ENCODE data around the gene CYP2J2. TPM values are rescaled to one million over a fixed set of nuclear protein-coding genes. Genes with fewer than 3 reads are reported as not detected.

CYP2J2 gene
- total and polyA plus RNA-seq, 2 donors (not counting 3 experiments of a cell fraction or from before 2014, with no cell fraction given), result 0.06 to 0.27 TPM

DNA sequence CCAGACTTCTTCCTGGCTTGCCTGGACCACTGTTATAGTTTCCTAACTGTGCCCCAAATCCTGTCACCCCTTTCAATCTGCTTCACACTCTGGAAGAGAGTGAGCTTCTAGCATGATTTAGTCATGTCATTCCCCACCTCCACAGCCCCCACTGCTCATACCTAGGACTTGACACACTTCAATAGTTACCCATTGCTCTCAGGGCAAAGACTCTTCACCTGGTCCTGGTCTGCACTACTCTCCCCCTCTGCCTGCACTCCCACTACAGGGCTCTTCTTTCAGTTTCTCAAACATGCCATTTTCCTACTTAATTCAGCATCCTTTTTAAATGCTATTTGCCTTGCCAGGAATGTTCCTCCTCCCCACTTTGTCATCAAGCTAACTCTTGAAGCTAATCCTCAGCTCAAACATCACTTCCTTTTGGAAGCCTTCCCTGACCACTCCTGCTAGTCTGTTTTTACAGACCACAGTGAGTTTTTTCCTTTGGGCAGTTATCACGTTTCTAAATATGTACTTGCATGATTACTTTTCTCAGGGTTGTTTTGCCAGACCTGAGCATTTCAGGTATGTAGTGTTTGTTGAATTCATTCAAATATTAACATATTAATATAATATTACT lies 24.7 kb downstream of the CYP2J2 start:
- no peak overlapping the region for H3K4me2 ChIP-seq (ENCODE audit: insufficient read depth, low read length)
- no peak for DNase-seq (ENCODE audit: low read depth, low spot score)
- H3K27me3 ChIP-seq (ENCODE audit: control insufficient read depth in 2 of 2, insufficient read depth in 2 of 2, low read length in 2 of 2), result no peaks in the 10 kb centered on the region
- no peak for FAIRE-seq
- intact Hi-C loops (cut with micrococcal nuclease) (no loop called here), dilution Hi-C loops (cut with MboI; ENCODE audit: extremely low pct_ligation_motif_present, low sequenced_read_pairs) (no loop called here)
- TF ChIP-seq MYC (IDR thresholded peaks at IDR 0.05; ENCODE audit: low read depth, low read length), result no peak
- TF ChIP-seq POLR2A (IDR thresholded peaks at IDR 0.05; ENCODE audit: low read depth, low read length), result no peak
- TF ChIP-seq FOS (IDR thresholded peaks at IDR 0.05; ENCODE audit: borderline replicate concordance, insufficient read depth, low read length), result no peak
- no peak for TF ChIP-seq POLR2AphosphoS5 (IDR thresholded peaks at IDR 0.05; ENCODE audit: insufficient read depth, low read depth, low read length)
- no peak for TF ChIP-seq GATA2 (IDR thresholded peaks at IDR 0.05; ENCODE audit: insufficient read depth, insufficient read length, low read depth, low read length)
- no peak for TF ChIP-seq EZH2 (IDR thresholded peaks at IDR 0.05; ENCODE audit: borderline replicate concordance, low read depth, low read length, severe bottlenecking)
- TF ChIP-seq CTCF (IDR thresholded peaks at IDR 0.05; ENCODE audit: extremely low read depth in 1 of 2, insufficient read depth in 1 of 2, low read depth in 1 of 2, low read length in 2 of 2), result no peak
- TF ChIP-seq, protein P1, sequence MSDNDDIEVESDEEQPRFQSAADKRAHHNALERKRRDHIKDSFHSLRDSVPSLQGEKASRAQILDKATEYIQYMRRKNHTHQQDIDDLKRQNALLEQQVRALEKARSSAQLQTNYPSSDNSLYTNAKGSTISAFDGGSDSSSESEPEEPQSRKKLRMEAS (IDR thresholded peaks at IDR 0.05; ENCODE audit: insufficient read depth, insufficient read length), result no peak
- no peak for TF ChIP-seq JUN (IDR thresholded peaks at IDR 0.05; ENCODE audit: borderline replicate concordance, insufficient read depth, insufficient read length, low read depth)
- ChIA-PET POLR2A (no interaction called here), CTCF (interaction anchor here (1.2 to 4.9 kb wide), 4 partner anchors 9 to 48 kb away, joined by 4 to 37 read pairs (median 5); no protein-coding TSS in a partner anchor)
- H3K9ac ChIP-seq (replicated peaks; ENCODE audit: extremely low read depth, insufficient read depth, low read length), result no peak overlapping the region
- H2AFZ ChIP-seq (ENCODE audit: low read depth, low read length), result no peak overlapping the region
- H4K20me1 ChIP-seq (replicated peaks; ENCODE audit: control insufficient read depth, extremely low read depth, insufficient read depth, low read length), result no peaks in the 10 kb centered on the region
- H3K9me1 ChIP-seq (replicated peaks; ENCODE audit: control insufficient read depth, extremely low read depth, insufficient read depth, low read length), result no peaks in the 10 kb centered on the region
- H3K9me3 ChIP-seq (replicated peaks; ENCODE audit: control insufficient read depth, insufficient read depth, low read length), result no peaks in the 10 kb centered on the region
- no TSS peak for BruUV-seq (replicated peaks)
- H3K36me3 ChIP-seq (ENCODE audit: control insufficient read depth in 2 of 2, extremely low read depth in 1 of 2, insufficient read depth in 2 of 2, low read length in 2 of 2), result no peaks in the 10 kb centered on the region
- H3K79me2 ChIP-seq (ENCODE audit: control insufficient read depth, insufficient read depth, low read length), result no peaks in the 10 kb centered on the region
- no peak overlapping the region for H3K4me3 ChIP-seq (replicated peaks in 1 of 3; ENCODE audit: insufficient read depth in 1 of 3, low read depth in 1 of 3, low read length in 3 of 3)
- H3K27ac ChIP-seq (ENCODE audit: insufficient read depth, low read depth, low read length), result no peak overlapping the region
- no peaks in the 10 kb centered on the region for H3K4me1 ChIP-seq (ENCODE audit: control insufficient read depth, extremely low read depth, insufficient read depth, low read length)

Measured in endothelial cell of umbilical vein (primary cell).